SIG-M5 treated with dmso at 0.1 percent for 504 hours (cell line): ENCODE measurements around the gene SKAP1.
"Not testable (repeated sequence)": the region's sequence is repeated elsewhere in the genome, so short reads cannot be mapped to it uniquely, and the experiment has no call there.

Experiments
- DNase-seq: peaks from one replicate; lab custom pipeline; 2025; ENCODE audit not compliant: unreplicated experiment; lab: John Stamatoyannopoulos, UW

Gene SKAP1

GRCh38 chr17:48223945-48224344, 206.1 kb downstream of the SKAP1 start:
- DNase-seq = no peak

GRCh38 chr17:48219617-48220016, 210.4 kb downstream of the SKAP1 start:
- DNase-seq = no peak

- DNase-seq = peak; percentile 32
Observed at GRCh38 chr17:48215583-48216139, 214.4 kb downstream of the SKAP1 start.

- no peak for DNase-seq
Observed at GRCh38 chr17:48213797-48214196, 216.2 kb downstream of the SKAP1 start.

GRCh38 chr17:48211787-48212186, 218.2 kb downstream of the SKAP1 start:
- no peak for DNase-seq

GRCh38 chr17:48211011-48211410, 219.0 kb downstream of the SKAP1 start:
- DNase-seq = no peak

- no peak for DNase-seq
Observed at GRCh38 chr17:48209973-48210372, 220.0 kb downstream of the SKAP1 start.

GRCh38 chr17:48207776-48208544, 222.1 kb downstream of the SKAP1 start:
- DNase-seq = no peak

- not testable (repeated sequence) for DNase-seq
Observed at GRCh38 chr17:48207036-48207435, 223.0 kb downstream of the SKAP1 start.

- no peak for DNase-seq
Observed at GRCh38 chr17:48202959-48203358, 227.1 kb downstream of the SKAP1 start.

- DNase-seq = no peak
Observed at GRCh38 chr17:48198950-48199541, 231.0 kb downstream of the SKAP1 start.

GRCh38 chr17:48195910-48196309, 234.1 kb downstream of the SKAP1 start:
- no peak for DNase-seq

- no peak for DNase-seq
Observed at GRCh38 chr17:48194097-48194550, 235.9 kb downstream of the SKAP1 start.

GRCh38 chr17:48192321-48192731, 237.7 kb downstream of the SKAP1 start:
- DNase-seq = no peak

GRCh38 chr17:48191362-48191761, 238.7 kb downstream of the SKAP1 start:
- DNase-seq = no peak

- DNase-seq = no peak
Observed at GRCh38 chr17:48190871-48191270, 239.1 kb downstream of the SKAP1 start.

GRCh38 chr17:48187872-48188608, 242.0 kb downstream of the SKAP1 start:
- DNase-seq = no peak

GRCh38 chr17:48186317-48186716, 243.7 kb downstream of the SKAP1 start:
- DNase-seq = not testable (repeated sequence)

GRCh38 chr17:48184721-48185120, 245.3 kb downstream of the SKAP1 start:
- no peak for DNase-seq

- DNase-seq = peak; percentile 13
Observed at GRCh38 chr17:48181653-48182052, 248.4 kb downstream of the SKAP1 start.

- DNase-seq = no peak
Observed at GRCh38 chr17:48180842-48181629, 249.0 kb downstream of the SKAP1 start.
